OCI-LY1 (cell line): ENCODE results near the gene ASB10.

ENCODE experiments used
- H2AFZ ChIP-seq: fragments of 200-600 bp; sonication (generic), shearing (Covaris generic); 2 replicates; pipeline ENCODE4 v1.6.0; 2014; ENCODE audit warnings: antibody characterized with exemption, mild to moderate bottlenecking, low read length
- H3F3A ChIP-seq: fragments of 200-600 bp; sonication (generic), shearing (Covaris generic); 2 replicates; pipeline ENCODE4 v1.6.0; 2014; ENCODE audit warnings: mild to moderate bottlenecking, antibody characterized with exemption, low read length, moderate library complexity; ENCODE audit not compliant: insufficient read depth
- H3K27ac ChIP-seq: fragments of 200-600 bp; sonication (generic); 2 replicates; pipeline ENCODE4 v1.5.1; 2014; ENCODE audit warnings: low read length, mixed run types, mild to moderate bottlenecking, low read depth; ENCODE audit not compliant: poor library complexity, severe bottlenecking
- H3K27me3 ChIP-seq: fragments of 200-600 bp; sonication (generic); 2 replicates; pipeline ENCODE4 v1.6.0; 2014; ENCODE audit warnings: antibody characterized with exemption, mild to moderate bottlenecking, low read length, moderate library complexity; ENCODE audit not compliant: insufficient read depth
- H3K36me3 ChIP-seq: fragments of 200-600 bp; sonication (generic); 2 replicates; pipeline ENCODE4 v1.6.1; 2014; ENCODE audit warnings: mild to moderate bottlenecking, antibody characterized with exemption, low read length, moderate library complexity, mixed read lengths; ENCODE audit not compliant: insufficient read depth
- H3K4me1 ChIP-seq: fragments of 200-600 bp; sonication (generic); 2 replicates; pipeline ENCODE4 v1.5.1; 2014; ENCODE audit warnings: mild to moderate bottlenecking, low read length, moderate library complexity; ENCODE audit not compliant: insufficient read depth, severe bottlenecking
- H3K4me2 ChIP-seq: fragments of 200-600 bp; sonication (generic), shearing (Covaris generic); 2 replicates; pipeline ENCODE4 v1.6.1; 2014; ENCODE audit warnings: low read length
- H3K4me3 ChIP-seq: fragments of 200-600 bp; sonication (generic); 2 replicates; pipeline ENCODE4 v1.5.1; 2014; ENCODE audit warnings: low read length, low read depth, mild to moderate bottlenecking, mixed read lengths; ENCODE audit not compliant: poor library complexity, severe bottlenecking
- H3K79me2 ChIP-seq: fragments of 200-600 bp; shearing (Covaris generic); 2 replicates; pipeline ENCODE4 v1.6.1; 2016; ENCODE audit warnings: mixed run types, low read length, mixed read lengths; ENCODE audit not compliant: insufficient read depth
- H3K9ac ChIP-seq: fragments of 200-600 bp; sonication (generic), shearing (Covaris generic); 2 replicates; pipeline ENCODE4 v1.6.1; 2014; ENCODE audit warnings: mild to moderate bottlenecking, low read length, mixed read lengths
- H3K9me2 ChIP-seq: fragments of 200-600 bp; sonication (generic), shearing (Covaris generic); 2 replicates; pipeline ENCODE4 v1.6.1; 2014; ENCODE audit warnings: low read depth, mild to moderate bottlenecking, low read length, mixed read lengths
- H3K9me3 ChIP-seq: fragments of 200-600 bp; shearing (Covaris generic); 2 replicates; pipeline ENCODE4 v1.6.1; 2014; ENCODE audit warnings: low read length, mixed read lengths
- H4K20me1 ChIP-seq: fragments of 200-600 bp; sonication (generic), shearing (Covaris generic); 2 replicates; pipeline ENCODE4 v1.6.0; 2016; ENCODE audit warnings: mild to moderate bottlenecking, low read length; ENCODE audit not compliant: insufficient read depth
- CTCF ChIP-seq: fragments of 200-600 bp; sonication (generic), shearing (Covaris generic); IDR thresholded peaks from 2 replicates; pipeline ENCODE4 v1.5.1; 2017; ENCODE audit warnings: mild to moderate bottlenecking, antibody characterized with exemption, low read length, moderate library complexity, mixed read lengths
- EZH2 ChIP-seq: fragments of 200-600 bp; sonication (generic), shearing (Covaris generic); IDR thresholded peaks from 2 replicates; pipeline ENCODE4 v1.8.0; 2017; ENCODE audit warnings: borderline replicate concordance, mixed run types, mild to moderate bottlenecking, antibody characterized with exemption, low read length, moderate library complexity, mixed read lengths

Gene ASB10

GRCh38 chr7:151175047-151175792, 11.8 kb downstream of the ASB10 start:
- H3K4me1 ChIP-seq, result no peaks in the 10 kb centered on the region
- H3K9ac ChIP-seq, result no peak overlapping the region
- H3K4me2 ChIP-seq, result no peak overlapping the region
- no peak for TF ChIP-seq CTCF
- no peak for TF ChIP-seq EZH2
- H4K20me1 ChIP-seq, result no peaks in the 10 kb centered on the region
- no peaks in the 10 kb centered on the region for H3K36me3 ChIP-seq
- H2AFZ ChIP-seq, result no peak overlapping the region
- no peak overlapping the region for H3K27ac ChIP-seq
- H3K9me3 ChIP-seq, result no peaks in the 10 kb centered on the region
- no peak overlapping the region for H3K4me3 ChIP-seq
- no peaks in the 10 kb centered on the region for H3F3A ChIP-seq
- H3K79me2 ChIP-seq, result no peaks in the 10 kb centered on the region
- H3K27me3 ChIP-seq, result peaks cover 9% of the 10 kb centered on the region
- no peaks in the 10 kb centered on the region for H3K9me2 ChIP-seq

GRCh38 chr7:151174246-151175046, 12.6 kb downstream of the ASB10 start:
- Histone ChIP-seq H3F3A (no peaks in the 10 kb centered on the region), H3K9me2 (no peaks in the 10 kb centered on the region), H2AFZ (no peak overlapping the region), H3K9ac (no peak overlapping the region), H3K79me2 (no peaks in the 10 kb centered on the region), H3K4me3 (no peak overlapping the region), H3K4me2 (no peak overlapping the region), H4K20me1 (no peaks in the 10 kb centered on the region), H3K36me3 (no peaks in the 10 kb centered on the region), H3K27ac (no peak overlapping the region), H3K9me3 (no peaks in the 10 kb centered on the region), H3K4me1 (no peaks in the 10 kb centered on the region), H3K27me3 (peaks cover 9% of the 10 kb centered on the region)
- TF ChIP-seq EZH2 (no peak), CTCF (no peak)

GRCh38 chr7:151173386-151174245, 13.4 kb downstream of the ASB10 start:
- TF ChIP-seq CTCF (no peak), EZH2 (no peak)
- Histone ChIP-seq H4K20me1 (no peaks in the 10 kb centered on the region), H3K4me1 (no peaks in the 10 kb centered on the region), H3K4me2 (no peak overlapping the region), H3F3A (no peaks in the 10 kb centered on the region), H3K36me3 (no peaks in the 10 kb centered on the region), H3K27ac (no peak overlapping the region), H3K27me3 (peaks cover 9% of the 10 kb centered on the region), H3K79me2 (no peaks in the 10 kb centered on the region), H3K4me3 (no peak overlapping the region), H3K9me2 (no peaks in the 10 kb centered on the region), H3K9ac (no peak overlapping the region), H2AFZ (no peak overlapping the region), H3K9me3 (no peaks in the 10 kb centered on the region)
